Gastroesophageal sphincter (tissue), 4 donors: ENCODE data around the gene BCL2A1. TPM values are rescaled to one million over a fixed set of nuclear protein-coding genes. Genes with fewer than 3 reads are reported as not detected.

Experiments used
- ATAC-seq: fragments of 150-250 bp; one replicate; pipeline ENCODE4 v1.9.1; 2016; ENCODE audit warnings: mild to moderate bottlenecking, moderate library complexity
- H3K27ac ChIP-seq, 4 donors: fragments of 200-600 bp; sonication (generic) in 3 of 4; 1 replicate in 3 of 4; 2 replicates in 1 of 4; pipeline ENCODE4 v1.5.1; 2016 to 2019
- H3K27me3 ChIP-seq: fragments of 200-600 bp; sonication (generic); one replicate; pipeline ENCODE4 v1.5.1; 2019
- H3K36me3 ChIP-seq, 2 donors: fragments of 200-600 bp; sonication (generic); one replicate each; pipeline ENCODE4 v1.5.1; 2019; ENCODE audit warnings: control low read depth in 1 of 2
- H3K4me1 ChIP-seq, 3 donors: fragments of 200-600 bp; sonication (generic); 1 replicate in 2 of 3; 2 replicates in 1 of 3; pipeline ENCODE4 v1.5.1; 2016 to 2019; ENCODE audit warnings: control low read depth in 2 of 3
- H3K4me3 ChIP-seq, 2 donors: fragments of 200-600 bp; sonication (generic); one replicate each; pipeline ENCODE4 v1.5.1; 2019; ENCODE audit warnings: mild to moderate bottlenecking in 1 of 2, moderate library complexity in 1 of 2
- H3K9me3 ChIP-seq, 3 donors: fragments of 200-600 bp; sonication (generic); one replicate each; pipeline ENCODE4 v1.5.1; 2017 to 2019; ENCODE audit warnings: control low read depth in 2 of 3
- EP300 ChIP-seq: sonication (generic); formaldehyde crosslinking; IDR thresholded peaks from one replicate; pipeline ENCODE4 v1.6.1; 2017; ENCODE audit warnings: antibody characterized with exemption, mild to moderate bottlenecking
- POLR2A ChIP-seq, 2 donors: fragments of 450-650 bp; IDR thresholded peaks; one replicate each; pipeline ENCODE4 v1.6.1; 2017; ENCODE audit warnings: antibody characterized with exemption in 2 of 2, mild to moderate bottlenecking in 2 of 2, moderate library complexity in 1 of 2
- POLR2AphosphoS5 ChIP-seq: sonication (generic); formaldehyde crosslinking; IDR thresholded peaks from one replicate; pipeline ENCODE4 v1.6.1; 2017; ENCODE audit warnings: antibody characterized with exemption
- WGBS, 2 donors: methylation state at CpG; one replicate each; pipeline ENCODE4 v1.1.5; 2018; ENCODE audit warnings: low coverage in 1 of 2; 5-methylcytosine and 5-hydroxymethylcytosine counted together
- total RNA-seq, 4 donors: library from RNA; depleted of rRNA; stranded (reverse); fragments of >200 nt; gene quantifications; one replicate each; pipeline ENCODE4 v1.1.0, GENCODE V29; 2016
- TF ChIP-seq, protein P1 (sequence below), 4 experiments: fragments of 200-600 bp in 2 of 4; fragments of 450-650 bp in 2 of 4; sonication (generic) in 1 of 4; IDR thresholded peaks; one replicate each; pipeline ENCODE4 v1.5.1; 2017 to 2019; ENCODE audit warnings: antibody characterized with exemption in 4 of 4, mild to moderate bottlenecking in 2 of 4, moderate library complexity in 2 of 4

The BCL2A1 gene
- total RNA-seq, 4 donors from 2014 or later: 0.62 to 13.3 TPM; not detected in 2

DNA sequence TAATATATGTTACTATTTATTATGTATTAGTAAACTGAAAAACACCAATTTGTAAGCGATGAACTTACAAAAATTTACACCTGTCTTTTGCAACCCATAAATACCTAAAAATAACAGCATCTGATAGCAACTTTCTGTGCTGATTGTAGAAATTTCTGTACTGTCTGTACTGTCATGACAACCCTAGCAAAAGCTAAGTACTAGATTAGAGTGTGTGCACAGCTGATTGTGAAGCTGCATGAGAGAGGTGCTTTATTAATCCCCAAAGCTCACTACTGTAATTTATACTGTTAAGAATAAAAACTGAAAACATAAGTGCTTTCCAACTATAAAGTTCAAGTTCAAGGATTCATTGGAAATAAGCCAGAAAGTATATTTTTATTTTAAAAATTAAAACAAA, 815 bp downstream of the BCL2A1 start:
- no peaks in the 10 kb centered on the region for H3K4me1 ChIP-seq
- H3K4me3 ChIP-seq: no peak overlapping the region
- peaks cover 5% of the 10 kb centered on the region for H3K27me3 ChIP-seq
- no peak overlapping the region for H3K27ac ChIP-seq
- WGBS, 2 donors: 83 to 94% methylated on average over 1 of the region's 1 CpG
- H3K36me3 ChIP-seq: no peaks in the 10 kb centered on the region
- TF ChIP-seq POLR2A (IDR thresholded peaks at IDR 0.05): no peak
- TF ChIP-seq EP300: no peak
- TF ChIP-seq, protein P1, sequence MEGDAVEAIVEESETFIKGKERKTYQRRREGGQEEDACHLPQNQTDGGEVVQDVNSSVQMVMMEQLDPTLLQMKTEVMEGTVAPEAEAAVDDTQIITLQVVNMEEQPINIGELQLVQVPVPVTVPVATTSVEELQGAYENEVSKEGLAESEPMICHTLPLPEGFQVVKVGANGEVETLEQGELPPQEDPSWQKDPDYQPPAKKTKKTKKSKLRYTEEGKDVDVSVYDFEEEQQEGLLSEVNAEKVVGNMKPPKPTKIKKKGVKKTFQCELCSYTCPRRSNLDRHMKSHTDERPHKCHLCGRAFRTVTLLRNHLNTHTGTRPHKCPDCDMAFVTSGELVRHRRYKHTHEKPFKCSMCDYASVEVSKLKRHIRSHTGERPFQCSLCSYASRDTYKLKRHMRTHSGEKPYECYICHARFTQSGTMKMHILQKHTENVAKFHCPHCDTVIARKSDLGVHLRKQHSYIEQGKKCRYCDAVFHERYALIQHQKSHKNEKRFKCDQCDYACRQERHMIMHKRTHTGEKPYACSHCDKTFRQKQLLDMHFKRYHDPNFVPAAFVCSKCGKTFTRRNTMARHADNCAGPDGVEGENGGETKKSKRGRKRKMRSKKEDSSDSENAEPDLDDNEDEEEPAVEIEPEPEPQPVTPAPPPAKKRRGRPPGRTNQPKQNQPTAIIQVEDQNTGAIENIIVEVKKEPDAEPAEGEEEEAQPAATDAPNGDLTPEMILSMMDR (IDR thresholded peaks at IDR 0.05): no peak
- TF ChIP-seq POLR2AphosphoS5: no peak
- H3K9me3 ChIP-seq: no peaks in the 10 kb centered on the region
- ATAC-seq: no peak

DNA sequence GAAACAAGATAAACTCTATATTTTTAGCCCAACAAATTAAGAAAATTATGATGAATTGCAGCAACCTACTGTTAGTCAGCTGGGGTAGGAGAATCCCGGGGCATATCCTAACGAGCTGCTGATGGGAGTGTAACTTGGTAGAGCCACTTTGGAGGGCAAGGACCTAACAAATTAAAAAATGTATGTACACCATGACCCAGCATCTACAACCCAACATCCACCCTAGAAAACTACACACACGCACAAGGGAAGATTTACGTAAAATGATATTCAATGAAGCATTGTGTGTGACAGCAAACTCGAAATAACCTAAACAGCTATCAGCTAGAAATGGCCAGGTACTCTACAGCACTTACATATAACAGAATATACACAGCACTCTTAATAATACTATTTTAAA, 1.9 kb downstream of the BCL2A1 start:
- 82 to 87% methylated on average over 3 to 5 of the region's 5 CpGs for WGBS, 2 donors
- H3K9me3 ChIP-seq: no peaks in the 10 kb centered on the region
- TF ChIP-seq POLR2A (IDR thresholded peaks at IDR 0.05) (no peak), EP300 (no peak), POLR2AphosphoS5 (no peak)
- TF ChIP-seq, protein P1 (IDR thresholded peaks at IDR 0.05): no peak
- H3K27me3 ChIP-seq: no peaks in the 10 kb centered on the region
- H3K4me3 ChIP-seq: no peak overlapping the region
- H3K4me1 ChIP-seq: no peaks in the 10 kb centered on the region
- no peaks in the 10 kb centered on the region for H3K36me3 ChIP-seq
- H3K27ac ChIP-seq: no peak overlapping the region
- ATAC-seq: no peak

DNA sequence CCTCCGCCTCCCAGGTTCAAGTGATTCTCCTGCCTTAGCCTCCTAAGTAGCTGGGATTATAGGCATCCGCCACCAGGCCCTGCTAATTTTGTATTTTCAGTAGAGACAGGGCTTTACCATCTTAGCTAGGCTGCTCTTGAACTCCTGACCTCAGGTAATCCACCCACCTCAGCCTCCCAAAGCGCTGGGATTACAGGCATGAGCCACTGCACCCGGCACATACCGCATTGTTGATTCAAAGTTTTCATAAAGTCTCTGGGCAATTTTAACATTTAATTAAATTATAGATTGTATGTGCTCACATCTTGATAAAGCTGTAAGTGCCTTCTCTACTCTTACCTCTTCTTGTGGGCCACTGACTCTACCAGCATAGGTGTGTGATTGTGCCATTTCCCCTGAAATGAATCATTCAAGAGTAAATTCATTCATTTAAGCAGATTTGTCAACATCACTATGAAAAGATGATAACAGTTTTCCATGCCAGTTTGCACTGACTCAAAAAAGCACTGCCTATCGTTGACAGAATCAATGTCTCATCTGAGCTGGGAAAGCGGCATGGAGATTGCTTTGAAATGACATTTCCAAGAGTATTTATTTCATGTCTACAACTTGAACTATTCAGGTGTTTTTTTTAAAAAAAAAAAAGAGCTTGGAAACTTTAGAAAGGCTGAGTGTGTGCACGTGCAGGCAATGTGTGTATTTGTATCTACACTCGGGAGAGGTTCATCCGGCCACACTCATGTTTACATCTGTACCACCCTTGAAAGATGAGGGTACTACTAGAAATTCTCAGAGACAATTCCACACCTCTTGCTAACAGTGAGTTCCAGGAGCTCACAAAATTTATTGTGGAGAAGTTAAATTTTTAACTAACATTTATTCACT, 3.5 kb downstream of the BCL2A1 start:
- no peaks in the 10 kb centered on the region for H3K27me3 ChIP-seq
- no peak for ATAC-seq
- no peaks in the 10 kb centered on the region for H3K9me3 ChIP-seq
- H3K4me1 ChIP-seq: no peaks in the 10 kb centered on the region
- H3K36me3 ChIP-seq: no peaks in the 10 kb centered on the region
- no peak overlapping the region for H3K4me3 ChIP-seq
- no peak for TF ChIP-seq EP300
- TF ChIP-seq, protein P1 (IDR thresholded peaks at IDR 0.05): no peak
- no peak for TF ChIP-seq POLR2AphosphoS5
- no peak for TF ChIP-seq POLR2A (IDR thresholded peaks at IDR 0.05)
- no peak overlapping the region for H3K27ac ChIP-seq
- 83% methylated on average over 8 to 10 of the region's 10 CpGs for WGBS, 2 donors

DNA sequence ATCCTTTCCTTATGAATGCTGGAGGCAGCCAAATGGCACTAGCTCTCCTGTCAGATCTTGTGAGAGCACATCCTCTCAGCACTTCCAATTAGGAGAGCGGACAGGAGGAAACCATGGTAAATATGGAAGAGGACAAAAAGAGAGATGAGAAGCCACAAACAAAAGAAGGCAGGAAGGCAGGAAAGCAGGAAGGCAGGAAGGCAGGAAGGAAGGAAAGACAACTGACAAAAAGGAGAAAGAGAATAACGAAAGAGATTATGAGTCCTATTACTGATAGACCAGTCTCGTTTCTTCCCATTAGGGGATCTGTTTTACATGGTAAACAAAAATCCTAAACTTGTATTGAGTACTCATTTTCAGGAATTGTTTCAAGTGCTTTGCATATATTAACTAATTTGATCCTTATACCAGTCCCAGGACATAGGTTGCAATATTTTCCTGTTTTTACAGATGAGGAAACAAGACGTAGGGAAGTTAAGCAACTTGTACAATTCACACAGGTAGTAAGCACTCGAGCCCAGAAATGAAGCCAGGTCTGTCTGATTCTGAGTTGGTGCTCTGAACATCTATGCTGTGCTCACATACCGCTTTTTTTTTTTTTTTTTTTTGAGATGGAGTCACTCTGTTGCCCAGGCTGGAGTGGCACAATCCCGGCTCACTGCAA, 4.2 kb downstream of the BCL2A1 start:
- Histone ChIP-seq H3K4me1 (no peaks in the 10 kb centered on the region), H3K9me3 (no peaks in the 10 kb centered on the region), H3K27ac (no peak overlapping the region), H3K4me3 (no peak overlapping the region), H3K27me3 (no peaks in the 10 kb centered on the region), H3K36me3 (no peaks in the 10 kb centered on the region)
- WGBS, 2 donors: 65 to 79% methylated on average over 5 to 7 of the region's 7 CpGs
- no peak for TF ChIP-seq EP300
- TF ChIP-seq, protein P1 (IDR thresholded peaks at IDR 0.05): no peak
- TF ChIP-seq POLR2AphosphoS5: no peak
- no peak for TF ChIP-seq POLR2A (IDR thresholded peaks at IDR 0.05)
- ATAC-seq: no peak
